Thyroid gland (tissue), 4 donors: ENCODE data around the gene MYEOV. TPM values are rescaled to one million over a fixed set of nuclear protein-coding genes. Genes with fewer than 3 reads are reported as not detected.

Experiments used
- DNase-seq, 2 donors: peaks; one replicate each; pipeline ENCODE4 v3.0.0-alpha.2; 2019
- H3K27ac ChIP-seq, 3 donors: fragments of 200-600 bp; sonication (generic); 1 replicate in 2 of 3; 2 replicates in 1 of 3; pipeline ENCODE4 v1.5.1; 2016 to 2019; ENCODE audit warnings: mild to moderate bottlenecking in 1 of 3, moderate library complexity in 1 of 3
- H3K27me3 ChIP-seq: fragments of 200-600 bp; sonication (generic); one replicate; pipeline ENCODE4 v1.5.1; 2019
- H3K36me3 ChIP-seq, 2 donors: fragments of 200-600 bp; sonication (generic); one replicate each; pipeline ENCODE4 v1.5.1; 2016 to 2019
- H3K4me1 ChIP-seq, 2 donors: fragments of 200-600 bp; sonication (generic); one replicate each; pipeline ENCODE4 v1.5.1; 2017 to 2019
- H3K4me3 ChIP-seq, 3 donors: fragments of 200-600 bp; sonication (generic); replicated peaks in 1 of 3; 1 replicate in 2 of 3; 2 replicates in 1 of 3; pipeline ENCODE4 v1.5.1; 2016; ENCODE audit warnings: mild to moderate bottlenecking in 1 of 3
- H3K9me3 ChIP-seq: fragments of 200-600 bp; sonication (generic); one replicate; pipeline ENCODE4 v1.5.1; 2017
- POLR2A ChIP-seq, 2 donors: fragments of 450-650 bp; IDR thresholded peaks; one replicate each; pipeline ENCODE4 v1.6.1; 2017; ENCODE audit warnings: antibody characterized with exemption in 2 of 2, mild to moderate bottlenecking in 2 of 2, moderate library complexity in 1 of 2
- WGBS, 2 donors: methylation state at CpG; one replicate each; pipeline ENCODE4 v1.1.5; 2017; 5-methylcytosine and 5-hydroxymethylcytosine counted together
- intact Hi-C: fragments of 100-400 bp; cut with DNase I; formaldehyde crosslinking; loops from one replicate; pipeline ENCODE4 v1.15.1; 2023
- total RNA-seq, 4 donors: library from RNA; depleted of rRNA; stranded (reverse); fragments of >200 nt; gene quantifications; one replicate each; pipeline ENCODE4 v1.2.3, GENCODE V29; 2016
- TF ChIP-seq, protein P1 (sequence below), 6 experiments: fragments of 200-600 bp in 3 of 6; fragments of 450-650 bp in 3 of 6; sonication (generic) in 3 of 6; IDR thresholded peaks; one replicate each; pipeline ENCODE4 v1.5.1; 2016 to 2019; ENCODE audit warnings: antibody characterized with exemption in 6 of 6, mild to moderate bottlenecking in 2 of 6, inconsistent platforms in 1 of 6, moderate library complexity in 1 of 6

Gene MYEOV
- total RNA-seq, 4 donors from 2014 or later = 0.42 to 2.6 (median 0.68) TPM; not detected in 1

DNA sequence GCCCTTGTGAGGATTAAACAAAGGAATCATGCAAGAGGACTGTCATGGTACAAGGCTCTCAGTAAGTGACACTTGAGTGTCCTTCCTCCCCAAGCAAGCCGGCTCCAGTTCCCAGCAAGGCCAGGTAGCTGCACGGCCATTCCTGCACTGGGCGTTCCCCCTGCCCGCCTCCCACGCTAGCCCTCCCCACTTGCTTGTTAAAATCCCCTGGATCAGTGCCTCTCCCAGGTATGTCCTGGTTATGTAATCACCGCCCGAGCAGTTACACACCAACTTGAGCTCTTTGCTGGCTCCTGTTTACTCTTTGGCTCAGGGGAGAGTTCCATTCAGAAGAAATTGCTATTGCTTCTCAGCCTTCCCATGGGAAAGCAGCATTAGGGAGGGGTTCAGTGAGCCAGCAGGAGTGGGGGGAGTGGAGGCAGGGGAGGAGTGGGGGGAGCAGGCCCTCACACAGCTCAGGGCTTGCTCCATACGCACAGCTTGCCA is 19.4 kb upstream of the MYEOV start:
- H3K9me3 ChIP-seq = no peaks in the 10 kb centered on the region
- no peaks in the 10 kb centered on the region for H3K27me3 ChIP-seq
- TF ChIP-seq, protein P1, sequence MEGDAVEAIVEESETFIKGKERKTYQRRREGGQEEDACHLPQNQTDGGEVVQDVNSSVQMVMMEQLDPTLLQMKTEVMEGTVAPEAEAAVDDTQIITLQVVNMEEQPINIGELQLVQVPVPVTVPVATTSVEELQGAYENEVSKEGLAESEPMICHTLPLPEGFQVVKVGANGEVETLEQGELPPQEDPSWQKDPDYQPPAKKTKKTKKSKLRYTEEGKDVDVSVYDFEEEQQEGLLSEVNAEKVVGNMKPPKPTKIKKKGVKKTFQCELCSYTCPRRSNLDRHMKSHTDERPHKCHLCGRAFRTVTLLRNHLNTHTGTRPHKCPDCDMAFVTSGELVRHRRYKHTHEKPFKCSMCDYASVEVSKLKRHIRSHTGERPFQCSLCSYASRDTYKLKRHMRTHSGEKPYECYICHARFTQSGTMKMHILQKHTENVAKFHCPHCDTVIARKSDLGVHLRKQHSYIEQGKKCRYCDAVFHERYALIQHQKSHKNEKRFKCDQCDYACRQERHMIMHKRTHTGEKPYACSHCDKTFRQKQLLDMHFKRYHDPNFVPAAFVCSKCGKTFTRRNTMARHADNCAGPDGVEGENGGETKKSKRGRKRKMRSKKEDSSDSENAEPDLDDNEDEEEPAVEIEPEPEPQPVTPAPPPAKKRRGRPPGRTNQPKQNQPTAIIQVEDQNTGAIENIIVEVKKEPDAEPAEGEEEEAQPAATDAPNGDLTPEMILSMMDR (IDR thresholded peaks at IDR 0.05) = no peak
- no peak for TF ChIP-seq POLR2A (IDR thresholded peaks at IDR 0.05)
- peak overlapping the region; percentile 65 to 79 (median 78) for H3K27ac ChIP-seq
- H3K4me1 ChIP-seq = peaks cover 23 to 51% of the 10 kb centered on the region in 2 donors
- 34 to 39% methylated on average over 8 of the region's 8 CpGs for WGBS, 2 donors
- intact Hi-C loops = no loop called here
- H3K36me3 ChIP-seq = no peaks in the 10 kb centered on the region
- no peak overlapping the region for H3K4me3 ChIP-seq
- DNase-seq = peak; percentile 99

DNA sequence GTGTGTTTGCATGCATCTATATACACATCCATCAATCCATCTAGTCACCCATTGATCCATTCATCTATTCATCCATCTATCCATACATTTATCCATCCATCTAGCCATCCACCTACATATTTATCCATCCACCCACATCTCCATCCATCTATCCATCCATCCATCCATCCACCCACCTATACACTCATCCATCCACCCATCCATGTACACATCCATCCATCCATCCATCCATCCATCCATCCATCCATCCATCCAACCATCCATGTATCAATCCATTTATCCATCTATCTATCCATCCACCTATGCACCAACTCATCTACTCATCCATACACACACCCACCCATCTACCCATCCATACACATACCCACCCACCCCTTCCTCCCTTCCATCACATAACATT is 18.8 kb upstream of the MYEOV start:
- intact Hi-C loops = no loop called here
- peak overlapping the region in 2 of 3 donors; percentile 78 to 79 for H3K27ac ChIP-seq

DNA sequence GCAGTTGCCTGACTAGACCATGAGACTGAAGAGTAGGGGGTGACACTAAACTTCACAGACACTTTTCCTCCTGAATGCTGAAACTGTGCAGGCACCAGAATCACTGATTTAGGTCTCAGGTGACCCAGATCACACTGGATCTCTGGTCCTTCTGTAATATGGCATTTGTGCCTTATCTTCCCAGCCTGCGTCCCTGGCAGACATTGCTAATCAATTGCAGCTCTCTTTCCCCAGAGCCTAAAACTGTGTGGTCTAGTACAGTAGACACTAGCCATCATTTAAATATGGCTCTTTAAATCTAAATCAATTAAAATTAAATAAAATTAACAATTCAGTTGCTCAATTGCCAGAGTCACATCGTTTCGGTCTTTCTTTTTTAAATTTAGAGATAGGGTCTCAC is 17.8 kb upstream of the MYEOV start:
- H3K27me3 ChIP-seq = no peaks in the 10 kb centered on the region
- peak overlapping the region in 1 of 3 donors; percentile 79 for H3K27ac ChIP-seq
- TF ChIP-seq, protein P1 (IDR thresholded peaks at IDR 0.05) = no peak
- no peak for TF ChIP-seq POLR2A (IDR thresholded peaks at IDR 0.05)
- intact Hi-C loops = no loop called here
- H3K4me3 ChIP-seq = no peak overlapping the region
- H3K9me3 ChIP-seq = no peaks in the 10 kb centered on the region
- 97 to 98% methylated on average over 3 of the region's 3 CpGs for WGBS, 2 donors
- H3K4me1 ChIP-seq = peaks cover 23 to 51% of the 10 kb centered on the region in 2 donors
- H3K36me3 ChIP-seq = no peaks in the 10 kb centered on the region
- DNase-seq = no peak

More for the DNA sequence above, 18.8 kb upstream of the MYEOV start:
- Histone ChIP-seq H3K36me3 (no peaks in the 10 kb centered on the region), H3K27me3 (no peaks in the 10 kb centered on the region), H3K4me3 (no peak overlapping the region), H3K4me1 (peaks cover 23 to 51% of the 10 kb centered on the region in 2 donors), H3K9me3 (no peaks in the 10 kb centered on the region)
- no peak for DNase-seq
- TF ChIP-seq, protein P1 (IDR thresholded peaks at IDR 0.05) = no peak

DNA sequence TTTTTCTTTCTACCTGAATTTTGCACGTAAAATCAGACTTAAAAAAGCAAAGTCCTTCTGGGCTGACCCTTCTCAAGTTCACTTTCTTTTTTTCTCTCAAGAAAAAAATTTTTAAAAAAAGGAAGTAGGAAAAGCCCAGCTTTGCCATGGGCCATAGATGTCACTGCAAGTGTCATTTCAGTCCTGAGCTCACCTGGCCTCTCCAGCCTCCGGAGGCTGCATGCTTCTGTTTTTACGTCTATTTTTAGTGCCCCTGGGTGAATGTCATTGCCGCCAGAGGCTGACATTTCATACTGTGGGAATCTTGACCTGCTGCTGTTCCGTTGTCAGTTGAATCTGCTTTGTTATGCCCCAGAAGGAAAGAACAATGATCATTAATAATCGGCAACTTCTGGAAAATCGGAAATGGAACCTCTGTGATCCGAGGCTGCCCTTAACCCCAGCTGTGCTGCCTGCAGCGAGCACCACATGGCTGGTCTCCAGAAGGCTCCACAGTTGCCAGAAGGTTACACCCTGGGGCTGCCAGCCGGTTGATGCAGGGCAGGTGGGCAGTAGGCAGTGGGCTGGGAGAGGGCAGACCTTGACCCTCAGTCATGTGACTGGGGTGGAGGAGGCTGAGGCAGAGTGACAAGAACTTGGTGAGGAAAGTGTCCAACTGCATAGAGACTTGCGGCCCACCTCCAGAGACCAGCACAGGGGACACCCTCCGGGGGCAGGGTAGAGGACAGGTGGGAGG is 16.7 kb upstream of the MYEOV start:
- TF ChIP-seq, protein P1 (IDR thresholded peaks at IDR 0.05) = no peak
- TF ChIP-seq POLR2A (IDR thresholded peaks at IDR 0.05) = no peak
- DNase-seq = peak in 1 of 2 donors; percentile 27
- Histone ChIP-seq H3K9me3 (no peaks in the 10 kb centered on the region), H3K36me3 (no peaks in the 10 kb centered on the region), H3K27me3 (no peaks in the 10 kb centered on the region), H3K4me1 (peaks cover 23 to 50% of the 10 kb centered on the region in 2 donors), H3K27ac (peak overlapping the region in 1 of 3 donors; percentile 78), H3K4me3 (no peak overlapping the region)
- intact Hi-C loops = no loop called here
- 55 to 60% methylated on average over 11 to 12 of the region's 12 CpGs for WGBS, 2 donors
